H1 (cell line): ENCODE data around the gene MATN1.

Experiments
- NRF1 ChIP-seq: IDR thresholded peaks from 2 replicates; pipeline ENCODE4 v1.6.1; 2011; ENCODE audit warnings: mild to moderate bottlenecking, low read depth, low read length, improper control_type of control experiment
- USF2 ChIP-seq: IDR thresholded peaks from 2 replicates; pipeline ENCODE4 v1.6.1; 2011; ENCODE audit warnings: low read length, improper control_type of control experiment

- TF ChIP-seq USF2 (no peak), NRF1 (no peak)
Observed at GRCh38 chr1:30663596-30664091, 59.7 kb downstream of the MATN1 start.
